HL-60 (cell line): ENCODE results near the gene MYBPC1.

Experiments used
- GABPA ChIP-seq: IDR thresholded peaks from 2 replicates; pipeline ENCODE4 v1.6.1; 2012; ENCODE audit warnings: low read depth
- POLR2AphosphoS5 ChIP-seq: IDR thresholded peaks from 2 replicates; pipeline ENCODE4 v1.6.1; 2012; ENCODE audit warnings: low read depth
- SPI1 ChIP-seq: IDR thresholded peaks from 2 replicates; pipeline ENCODE4 v1.6.1; 2012; ENCODE audit warnings: low read depth, mild to moderate bottlenecking, borderline replicate concordance
- TF ChIP-seq, protein P1 (sequence below): IDR thresholded peaks from one replicate; pipeline ENCODE4 v1.5.1; 2011; ENCODE audit warnings: low read length, control low read depth, inconsistent platforms; ENCODE audit not compliant: insufficient read depth
- TF ChIP-seq, protein P2 (sequence below): IDR thresholded peaks from 2 replicates; pipeline ENCODE4 v1.6.1; 2012; ENCODE audit warnings: low read depth; ENCODE audit not compliant: insufficient replicate concordance

DNA sequence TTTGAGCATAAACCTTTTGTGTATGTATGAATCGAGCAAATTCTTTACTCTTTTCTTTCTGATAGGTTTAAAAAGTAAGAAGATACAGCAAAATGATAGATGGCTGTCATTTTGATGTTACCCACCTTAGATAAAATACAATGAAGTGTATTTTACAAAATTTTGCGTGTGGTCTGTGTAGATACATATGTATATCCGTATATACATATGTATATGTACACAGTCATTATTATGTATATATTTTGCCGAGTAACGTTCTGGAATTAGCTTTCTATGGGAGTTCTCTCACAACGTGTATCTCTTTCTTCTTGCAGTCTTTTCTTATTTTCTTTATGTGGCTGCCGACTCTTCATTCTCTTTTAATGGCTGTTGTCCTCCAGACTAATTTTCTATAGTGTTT lies 70.2 kb downstream of the MYBPC1 start:
- TF ChIP-seq, protein P1, sequence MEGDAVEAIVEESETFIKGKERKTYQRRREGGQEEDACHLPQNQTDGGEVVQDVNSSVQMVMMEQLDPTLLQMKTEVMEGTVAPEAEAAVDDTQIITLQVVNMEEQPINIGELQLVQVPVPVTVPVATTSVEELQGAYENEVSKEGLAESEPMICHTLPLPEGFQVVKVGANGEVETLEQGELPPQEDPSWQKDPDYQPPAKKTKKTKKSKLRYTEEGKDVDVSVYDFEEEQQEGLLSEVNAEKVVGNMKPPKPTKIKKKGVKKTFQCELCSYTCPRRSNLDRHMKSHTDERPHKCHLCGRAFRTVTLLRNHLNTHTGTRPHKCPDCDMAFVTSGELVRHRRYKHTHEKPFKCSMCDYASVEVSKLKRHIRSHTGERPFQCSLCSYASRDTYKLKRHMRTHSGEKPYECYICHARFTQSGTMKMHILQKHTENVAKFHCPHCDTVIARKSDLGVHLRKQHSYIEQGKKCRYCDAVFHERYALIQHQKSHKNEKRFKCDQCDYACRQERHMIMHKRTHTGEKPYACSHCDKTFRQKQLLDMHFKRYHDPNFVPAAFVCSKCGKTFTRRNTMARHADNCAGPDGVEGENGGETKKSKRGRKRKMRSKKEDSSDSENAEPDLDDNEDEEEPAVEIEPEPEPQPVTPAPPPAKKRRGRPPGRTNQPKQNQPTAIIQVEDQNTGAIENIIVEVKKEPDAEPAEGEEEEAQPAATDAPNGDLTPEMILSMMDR, result no peak
- TF ChIP-seq POLR2AphosphoS5 (no peak), GABPA (no peak), SPI1 (no peak)
- TF ChIP-seq, protein P2, sequence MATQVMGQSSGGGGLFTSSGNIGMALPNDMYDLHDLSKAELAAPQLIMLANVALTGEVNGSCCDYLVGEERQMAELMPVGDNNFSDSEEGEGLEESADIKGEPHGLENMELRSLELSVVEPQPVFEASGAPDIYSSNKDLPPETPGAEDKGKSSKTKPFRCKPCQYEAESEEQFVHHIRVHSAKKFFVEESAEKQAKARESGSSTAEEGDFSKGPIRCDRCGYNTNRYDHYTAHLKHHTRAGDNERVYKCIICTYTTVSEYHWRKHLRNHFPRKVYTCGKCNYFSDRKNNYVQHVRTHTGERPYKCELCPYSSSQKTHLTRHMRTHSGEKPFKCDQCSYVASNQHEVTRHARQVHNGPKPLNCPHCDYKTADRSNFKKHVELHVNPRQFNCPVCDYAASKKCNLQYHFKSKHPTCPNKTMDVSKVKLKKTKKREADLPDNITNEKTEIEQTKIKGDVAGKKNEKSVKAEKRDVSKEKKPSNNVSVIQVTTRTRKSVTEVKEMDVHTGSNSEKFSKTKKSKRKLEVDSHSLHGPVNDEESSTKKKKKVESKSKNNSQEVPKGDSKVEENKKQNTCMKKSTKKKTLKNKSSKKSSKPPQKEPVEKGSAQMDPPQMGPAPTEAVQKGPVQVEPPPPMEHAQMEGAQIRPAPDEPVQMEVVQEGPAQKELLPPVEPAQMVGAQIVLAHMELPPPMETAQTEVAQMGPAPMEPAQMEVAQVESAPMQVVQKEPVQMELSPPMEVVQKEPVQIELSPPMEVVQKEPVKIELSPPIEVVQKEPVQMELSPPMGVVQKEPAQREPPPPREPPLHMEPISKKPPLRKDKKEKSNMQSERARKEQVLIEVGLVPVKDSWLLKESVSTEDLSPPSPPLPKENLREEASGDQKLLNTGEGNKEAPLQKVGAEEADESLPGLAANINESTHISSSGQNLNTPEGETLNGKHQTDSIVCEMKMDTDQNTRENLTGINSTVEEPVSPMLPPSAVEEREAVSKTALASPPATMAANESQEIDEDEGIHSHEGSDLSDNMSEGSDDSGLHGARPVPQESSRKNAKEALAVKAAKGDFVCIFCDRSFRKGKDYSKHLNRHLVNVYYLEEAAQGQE, result no peak
